Motor neuron (in vitro differentiated cells): ENCODE results near the gene RNU5D-1. TPM values are rescaled to one million over a fixed set of nuclear protein-coding genes. Genes with fewer than 3 reads are reported as not detected.
"Not testable (repeated sequence)": the region's sequence is repeated elsewhere in the genome, so short reads cannot be mapped to it uniquely, and the experiment has no call there.

Experiments
- ATAC-seq, 8 experiments: fragments of 200-7000 bp; cut with Tn5 transposase; replicated peaks in 6 of 8; 2 replicates each; pipeline ENCODE4 v1.8.0; 2021; ENCODE audit warnings: mild to moderate bottlenecking in 8 of 8, moderate library complexity in 8 of 8
- H3K27ac ChIP-seq, 2 donors: fragments of 250-450 bp; sonication (Bioruptor Pico); 2 replicates each; pipeline ENCODE4 v1.9.0; 2021; ENCODE audit warnings: antibody characterized with exemption in 2 of 2, mild to moderate bottlenecking in 2 of 2, moderate library complexity in 1 of 2
- H3K4me1 ChIP-seq, 2 donors: fragments of 250-450 bp; sonication (Bioruptor Pico); replicated peaks in 1 of 2; 2 replicates each; pipeline ENCODE4 v1.6.1; 2021; ENCODE audit warnings: antibody characterized with exemption in 2 of 2, mild to moderate bottlenecking in 2 of 2, moderate library complexity in 1 of 2
- H3K4me3 ChIP-seq, 5 donors: fragments of 250-450 bp; sonication (Bioruptor Pico); 2 replicates each; pipeline ENCODE4 v1.9.0; 2021; ENCODE audit warnings: antibody characterized with exemption in 5 of 5, mild to moderate bottlenecking in 5 of 5, moderate library complexity in 4 of 5
- WGBS, 10 experiments: fragments of 450-650 bp; shearing (Covaris generic); methylation state at CpG; one replicate each; pipeline ENCODE4 v1.0.0; 2022; 5-methylcytosine and 5-hydroxymethylcytosine counted together
- in situ Hi-C, 9 experiments: fragments of 400-800 bp; cut with MboI; loops; one replicate each; pipeline ENCODE4 v1.15.0; 2021; ENCODE audit warnings: low sequenced_read_pairs in 9 of 9, low pct_unique_long_range_greater_than_20kb in 2 of 9; ENCODE audit not compliant: unreplicated experiment in 9 of 9
- total RNA-seq, 8 experiments: library from RNA; unstranded; fragments of 300-600 nt; gene quantifications; 2 replicates each; pipeline versions ENCODE4 v1.2.3 to v1.2.4, GENCODE V29; 2022

Gene RNU5D-1
- total RNA-seq: under 1 TPM in 4 of 8 experiments, not detected in 4; under 0.01 TPM

DNA sequence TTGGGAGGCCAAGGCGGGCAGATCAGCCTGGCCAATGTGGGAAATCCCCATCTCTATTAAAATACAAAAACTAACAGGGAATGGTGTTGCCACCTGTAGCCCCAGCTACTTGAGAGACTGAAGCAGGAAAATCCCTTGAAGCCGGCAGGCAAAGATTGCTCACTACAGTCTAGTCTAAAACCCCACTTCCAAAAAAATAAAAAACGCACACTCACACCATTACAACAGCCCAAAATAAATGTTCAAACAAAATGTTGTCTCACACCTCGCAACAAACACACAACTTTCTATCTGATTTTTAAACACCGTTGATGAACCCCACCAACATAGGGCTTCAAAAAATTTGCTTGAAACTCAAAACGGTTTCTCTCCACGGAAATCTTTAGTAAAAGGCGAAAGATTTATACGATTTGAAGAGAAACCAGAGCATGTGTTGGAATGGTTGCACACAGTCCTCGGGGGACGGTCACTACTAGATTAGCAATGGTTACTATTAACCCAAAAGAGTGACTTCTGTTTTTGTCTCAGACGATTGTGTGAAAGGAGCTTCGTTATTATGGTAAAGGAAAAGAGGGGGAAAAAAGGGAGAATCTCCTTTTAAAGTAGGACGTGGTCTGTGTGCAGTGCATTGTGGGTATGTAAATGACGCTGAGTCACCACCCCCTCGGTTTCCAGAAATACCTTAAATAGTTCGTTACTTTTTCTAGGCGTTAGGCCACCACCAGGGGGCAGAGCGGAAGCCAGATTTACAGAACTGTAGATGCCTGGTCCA lies at the start of gene RNU5D-1:
Gene RNU5D-1, minus strand, starts transcription at position 430 of the 772 bp plus-strand sequence.
- ATAC-seq: peak; percentile 79 to 88 (median 85)
- Histone ChIP-seq H3K4me3 (peak within 1 kb of the TSS; percentile 13 to 24 (median 17)), H3K27ac (peak within 1 kb of the TSS; percentile 96 to 99), H3K4me1 (peaks cover 0 to 4% of the 10 kb centered on the region in 2 donors)
- WGBS, 10 experiments: 0 to 12% (median 2%) methylated on average over 3 to 19 of the region's 19 CpGs
- in situ Hi-C loops: loop anchor here in 1 of 9 experiments (25.0 kb wide), 1 partner anchor 581 kb away; no protein-coding TSS in a partner anchor

DNA sequence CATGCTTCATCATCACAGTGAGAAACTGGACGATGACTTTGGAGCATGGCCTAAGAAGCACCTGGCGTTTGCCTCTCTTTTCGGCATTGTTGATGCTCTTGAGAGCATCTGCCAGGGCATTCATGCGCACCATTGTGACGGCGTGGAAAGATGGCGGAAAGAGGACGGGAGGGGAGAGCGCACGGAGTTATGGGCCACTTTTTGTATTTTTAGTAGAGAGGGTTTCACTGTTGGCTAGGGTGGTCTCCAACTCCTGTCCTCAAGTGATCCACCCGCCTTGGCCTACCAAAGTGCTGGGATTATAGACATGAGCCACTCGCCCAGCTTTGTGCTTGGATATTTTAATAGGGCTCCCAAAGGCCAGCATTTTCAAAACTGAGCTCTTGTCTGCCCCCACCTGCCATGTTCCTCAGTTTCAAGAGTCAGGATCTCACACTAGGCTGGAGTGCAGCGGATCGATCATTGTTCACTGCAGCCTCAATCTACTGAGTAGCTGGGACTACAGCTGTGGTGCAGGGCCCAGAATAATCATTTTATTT lies 49.7 kb upstream of the RNU5D-1 start:
- peaks cover 28 to 32% of the 10 kb centered on the region in 2 donors for H3K4me1 ChIP-seq
- WGBS, 10 experiments: 87 to 98% (median 93%) methylated on average over 8 to 14 of the region's 14 CpGs; no CpG with 5 or more reads in 4 of the 10 experiments
- ATAC-seq: peak in 1 of 8 experiments; percentile 3
- in situ Hi-C loops: no loop called here
- no peak overlapping the region for H3K27ac ChIP-seq
- no peak overlapping the region for H3K4me3 ChIP-seq

DNA sequence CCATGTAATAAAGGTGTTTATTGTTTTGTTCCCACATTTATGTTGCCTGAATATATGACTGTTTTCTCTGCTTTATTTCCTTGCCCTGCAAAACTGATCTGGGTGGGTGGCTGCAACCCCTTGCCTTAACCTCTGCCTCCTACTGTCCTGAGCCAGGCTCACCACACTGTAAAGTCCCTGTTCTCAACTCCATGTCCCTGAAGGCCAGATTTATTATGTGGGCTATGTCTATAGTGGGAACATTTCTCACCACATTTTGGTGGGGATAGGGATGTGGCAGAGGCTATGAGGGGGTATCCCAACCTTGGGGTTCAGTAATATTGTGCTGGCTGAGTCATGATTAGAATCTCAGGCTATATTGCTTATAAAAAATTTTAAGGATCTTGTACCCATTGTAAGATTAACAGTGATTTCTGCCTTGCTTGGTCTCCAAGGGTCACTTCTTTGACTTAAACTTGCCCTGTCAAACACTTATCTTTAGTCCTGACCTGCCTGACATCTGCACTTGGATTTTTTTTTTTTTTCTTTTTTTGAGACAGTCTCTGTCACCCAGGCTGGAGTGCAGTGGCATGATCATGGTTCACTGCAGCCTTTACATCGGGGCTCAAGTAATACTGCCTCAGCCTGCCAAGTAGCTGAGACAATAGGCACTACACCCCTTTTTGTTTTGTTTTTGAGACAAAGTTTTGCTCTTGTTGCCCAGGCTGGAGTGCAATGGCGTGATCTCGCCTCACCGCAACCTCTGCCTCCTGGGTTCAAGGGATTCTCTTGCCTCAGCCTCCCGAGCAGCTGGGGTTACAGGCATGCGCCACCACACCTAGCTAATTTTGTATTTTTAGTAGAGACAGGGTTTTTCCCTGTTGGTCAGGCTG lies 48.0 kb upstream of the RNU5D-1 start:
- no peak overlapping the region for H3K4me3 ChIP-seq
- H3K27ac ChIP-seq: no peak overlapping the region
- in situ Hi-C loops: no loop called here
- WGBS, 10 experiments: 83 to 100% (median 94%) methylated on average over 1 to 6 of the region's 6 CpGs; no CpG with 5 or more reads in 4 of the 10 experiments
- no peak for ATAC-seq
- peaks cover 25 to 27% of the 10 kb centered on the region in 2 donors for H3K4me1 ChIP-seq

DNA sequence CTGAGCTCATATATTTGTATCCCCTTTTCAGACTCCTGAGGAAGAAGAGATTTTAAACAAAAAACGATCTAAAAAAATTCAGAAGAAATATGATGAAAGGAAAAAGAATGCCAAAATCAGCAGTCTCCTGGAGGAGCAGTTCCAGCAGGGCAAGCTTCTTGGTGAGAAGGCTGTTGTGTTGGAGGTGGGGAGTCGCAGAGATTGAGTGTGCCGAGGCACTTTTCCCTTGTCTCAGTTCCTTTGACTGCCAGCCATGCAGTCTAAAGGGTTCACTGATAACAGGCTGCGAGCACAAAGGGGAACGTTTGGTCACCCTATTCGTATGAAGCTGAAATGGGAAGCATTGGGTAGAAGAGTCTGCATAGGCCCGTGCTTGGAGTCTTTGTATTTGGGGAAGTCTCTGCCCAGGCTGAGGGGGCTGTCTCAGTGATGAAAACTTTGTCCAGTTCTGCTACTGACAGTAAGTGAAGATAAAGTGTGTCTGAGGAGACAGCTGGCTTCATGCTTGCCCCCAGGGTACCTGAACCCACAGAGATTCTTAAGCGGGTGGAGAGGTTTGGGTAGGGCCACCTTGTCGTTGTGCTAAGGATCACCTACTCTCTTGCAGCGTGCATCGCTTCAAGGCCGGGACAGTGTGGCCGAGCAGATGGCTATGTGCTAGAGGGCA lies 47.1 kb upstream of the RNU5D-1 start:
- in situ Hi-C loops: no loop called here
- Histone ChIP-seq H3K27ac (no peak overlapping the region), H3K4me3 (no peak overlapping the region), H3K4me1 (peaks cover 22 to 23% of the 10 kb centered on the region in 2 donors)
- ATAC-seq: no peak
- 39 to 100% (median 82%) methylated on average over 1 to 10 of the region's 13 CpGs for WGBS, 10 experiments

DNA sequence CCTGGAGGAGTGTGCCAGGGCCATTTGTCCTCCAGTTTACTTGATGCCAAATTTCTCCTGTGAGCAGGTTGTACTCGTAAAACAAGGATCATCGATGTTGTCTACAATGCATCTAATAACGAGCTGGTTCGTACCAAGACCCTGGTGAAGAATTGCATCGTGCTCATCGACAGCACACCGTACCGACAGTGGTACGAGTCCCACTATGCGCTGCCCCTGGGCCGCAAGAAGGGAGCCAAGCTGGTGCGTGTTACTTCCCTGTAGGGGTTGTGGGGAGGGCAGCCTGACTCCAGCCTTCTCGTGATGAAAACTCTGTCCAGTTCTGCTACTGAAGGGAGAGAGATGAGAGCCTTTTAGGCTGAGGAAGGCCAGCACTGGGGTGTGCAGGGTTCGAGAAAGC lies 46.6 kb upstream of the RNU5D-1 start:
- Histone ChIP-seq H3K27ac (no peak overlapping the region), H3K4me1 (peaks cover 22 to 23% of the 10 kb centered on the region in 2 donors), H3K4me3 (no peak overlapping the region)
- ATAC-seq: no peak
- WGBS, 10 experiments: 33 to 100% (median 87%) methylated on average over 1 to 14 of the region's 14 CpGs; no CpG with 5 or more reads in 1 of the 10 experiments
- in situ Hi-C loops: no loop called here

DNA sequence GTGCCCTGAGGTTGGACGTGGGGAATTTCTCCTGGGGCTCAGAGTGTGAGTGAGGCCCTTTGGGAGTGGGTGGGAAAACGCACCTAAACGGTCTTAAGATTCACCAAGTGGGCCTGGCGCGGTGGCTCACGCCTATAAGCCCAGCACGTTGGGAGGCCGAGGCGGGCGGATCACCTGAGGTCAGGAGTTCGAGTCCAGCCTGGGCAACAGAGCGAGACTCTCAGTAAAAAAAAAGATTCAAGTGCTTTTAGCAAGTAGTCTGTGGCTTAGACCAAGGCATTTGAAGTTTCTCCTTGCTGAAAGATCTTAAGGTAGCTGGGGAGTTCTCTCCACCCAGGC lies 45.7 kb upstream of the RNU5D-1 start:
- no peak for ATAC-seq

GRCh38 chr1:44775930-44776729 lies 45.2 kb upstream of the RNU5D-1 start:
- 0 to 18% (median 5%) methylated on average over 4 to 33 of the region's 36 CpGs; no CpG with 5 or more reads in 3 of the 10 experiments for WGBS, 10 experiments
- H3K4me3 ChIP-seq: peak overlapping the region; percentile 45 to 78 (median 59)
- H3K4me1 ChIP-seq: peaks cover 22 to 23% of the 10 kb centered on the region in 2 donors
- ATAC-seq: peak in 4 of 8 experiments; percentile 0 to 2 (median 0)
- in situ Hi-C loops: no loop called here
- H3K27ac ChIP-seq: peak overlapping the region; percentile 89

More for the DNA sequence above, 45.7 kb upstream of the RNU5D-1 start:
- Histone ChIP-seq H3K4me1 (peaks cover 22 to 23% of the 10 kb centered on the region in 2 donors), H3K27ac (no peak overlapping the region), H3K4me3 (peak overlapping the region; percentile 45 to 78 (median 59))
- in situ Hi-C loops: no loop called here
- WGBS, 10 experiments: 7 to 66% (median 43%) methylated on average over 1 to 12 of the region's 12 CpGs; no CpG with 5 or more reads in 5 of the 10 experiments

- Histone ChIP-seq H3K4me1 (peaks cover 22 to 23% of the 10 kb centered on the region in 2 donors), H3K4me3 (peak within 1 kb of the TSS; percentile 45 to 78 (median 59)), H3K27ac (peak within 1 kb of the TSS; percentile 89)
- peak; percentile 70 to 89 (median 86) for ATAC-seq
- in situ Hi-C loops: no loop called here
- 0 to 3% (median 0%) methylated on average over 2 to 43 of the region's 65 CpGs; no CpG with 5 or more reads in 1 of the 10 experiments for WGBS, 10 experiments
Observed at GRCh38 chr1:44775078-44775929, 44.3 kb upstream of the RNU5D-1 start, which contains the start of gene RPS8. Gene RPS8, plus strand, starts transcription at chr1:44775540. Its CDS starts 57 bp downstream, at chr1:44775597.

DNA sequence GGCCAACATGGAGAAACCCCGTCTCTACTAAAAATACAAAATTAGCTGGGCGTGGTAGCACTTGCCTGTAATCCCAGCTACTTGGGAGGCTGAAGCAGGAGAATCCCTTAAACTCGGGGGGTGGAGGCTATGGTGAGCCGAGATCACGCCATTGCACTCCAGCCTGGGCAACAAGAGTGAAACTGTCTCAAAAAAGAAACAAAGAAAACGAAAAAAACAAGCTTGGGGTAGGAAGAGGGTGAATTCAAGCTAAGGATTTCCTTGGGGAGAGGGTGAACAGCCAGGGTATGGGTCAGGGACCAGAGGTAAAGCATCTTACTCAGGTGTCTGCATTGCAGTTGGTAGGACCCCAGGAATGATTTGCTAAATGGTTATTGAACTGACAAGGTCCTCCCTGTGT lies 35.5 kb upstream of the RNU5D-1 start:
- H3K4me3 ChIP-seq, H3K4me1 ChIP-seq, in situ Hi-C loops, ATAC-seq, H3K27ac ChIP-seq: not testable (repeated sequence)
- WGBS, 10 experiments: 67 to 100% (median 93%) methylated on average over 1 to 6 of the region's 6 CpGs; no CpG with 5 or more reads in 2 of the 10 experiments

GRCh38 chr1:44760876-44761275 lies 29.9 kb upstream of the RNU5D-1 start:
- in situ Hi-C loops: no loop called here
- no peak for ATAC-seq
- Histone ChIP-seq H3K4me1 (no peaks in the 10 kb centered on the region), H3K27ac (no peak overlapping the region), H3K4me3 (no peak overlapping the region)
- WGBS, 10 experiments: 82 to 100% (median 100%) methylated on average over 1 to 2 of the region's 3 CpGs; no CpG with 5 or more reads in 3 of the 10 experiments

DNA sequence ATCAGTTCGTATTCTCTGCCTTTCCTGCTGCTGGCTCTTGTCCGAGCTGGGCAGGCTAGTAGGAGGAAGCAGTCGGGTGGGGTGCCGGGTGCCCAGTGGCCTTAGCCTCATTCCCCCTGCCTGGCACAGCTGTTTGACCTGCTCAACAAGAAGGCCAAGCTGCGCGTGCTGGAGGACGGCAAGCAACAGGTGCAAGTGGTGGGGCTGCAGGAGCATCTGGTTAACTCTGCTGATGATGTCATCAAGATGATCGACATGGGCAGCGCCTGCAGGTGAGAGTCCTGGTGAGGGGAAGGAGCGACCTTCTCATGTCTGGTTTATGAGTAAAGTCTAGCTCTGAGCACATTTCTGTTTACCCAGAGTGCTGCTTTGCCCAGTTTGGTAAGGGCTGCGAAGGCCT lies 28.1 kb upstream of the RNU5D-1 start:
- 86 to 100% (median 97%) methylated on average over 1 to 8 of the region's 11 CpGs; no CpG with 5 or more reads in 4 of the 10 experiments for WGBS, 10 experiments
- Histone ChIP-seq H3K4me1 (no peaks in the 10 kb centered on the region), H3K27ac (no peak overlapping the region), H3K4me3 (no peak overlapping the region)
- in situ Hi-C loops: no loop called here
- ATAC-seq: no peak
